ENCODE measurements around the gene LAMC2.
A peak's percentile ranks its signal among the peaks of the same experiment; 100 is the strongest.
"Not testable (repeated sequence)": the region's sequence is repeated elsewhere in the genome, so short reads cannot be mapped to it uniquely, and the experiment has no call there.

LAMC2 gene

DNA sequence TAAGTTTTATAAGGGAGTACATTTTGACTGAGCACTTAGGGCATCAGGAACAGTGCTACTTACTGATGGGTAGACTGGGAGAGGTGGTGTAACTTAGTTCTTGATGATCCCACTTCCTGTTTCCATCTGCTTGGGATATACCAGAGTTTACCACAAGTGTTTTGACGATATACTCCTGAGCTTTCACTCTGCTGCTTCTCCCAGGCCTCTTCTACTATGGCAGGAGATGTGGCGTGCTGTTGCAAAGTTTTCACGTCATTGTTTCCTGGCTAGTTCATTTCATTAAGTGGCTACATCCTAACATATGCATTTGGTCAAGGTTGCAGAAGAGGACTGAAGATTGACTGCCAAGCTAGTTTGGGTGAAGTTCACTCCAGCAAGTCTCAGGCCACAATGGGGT, 41.3 kb upstream of the LAMC2 start:
- TF ChIP-seq, protein P1, sequence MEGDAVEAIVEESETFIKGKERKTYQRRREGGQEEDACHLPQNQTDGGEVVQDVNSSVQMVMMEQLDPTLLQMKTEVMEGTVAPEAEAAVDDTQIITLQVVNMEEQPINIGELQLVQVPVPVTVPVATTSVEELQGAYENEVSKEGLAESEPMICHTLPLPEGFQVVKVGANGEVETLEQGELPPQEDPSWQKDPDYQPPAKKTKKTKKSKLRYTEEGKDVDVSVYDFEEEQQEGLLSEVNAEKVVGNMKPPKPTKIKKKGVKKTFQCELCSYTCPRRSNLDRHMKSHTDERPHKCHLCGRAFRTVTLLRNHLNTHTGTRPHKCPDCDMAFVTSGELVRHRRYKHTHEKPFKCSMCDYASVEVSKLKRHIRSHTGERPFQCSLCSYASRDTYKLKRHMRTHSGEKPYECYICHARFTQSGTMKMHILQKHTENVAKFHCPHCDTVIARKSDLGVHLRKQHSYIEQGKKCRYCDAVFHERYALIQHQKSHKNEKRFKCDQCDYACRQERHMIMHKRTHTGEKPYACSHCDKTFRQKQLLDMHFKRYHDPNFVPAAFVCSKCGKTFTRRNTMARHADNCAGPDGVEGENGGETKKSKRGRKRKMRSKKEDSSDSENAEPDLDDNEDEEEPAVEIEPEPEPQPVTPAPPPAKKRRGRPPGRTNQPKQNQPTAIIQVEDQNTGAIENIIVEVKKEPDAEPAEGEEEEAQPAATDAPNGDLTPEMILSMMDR (conservative IDR thresholded peaks at IDR 0.05) = no peak
- no peak for TF ChIP-seq ZFX (IDR thresholded peaks at IDR 0.05)
- H3K27ac ChIP-seq = no peak overlapping the region

DNA sequence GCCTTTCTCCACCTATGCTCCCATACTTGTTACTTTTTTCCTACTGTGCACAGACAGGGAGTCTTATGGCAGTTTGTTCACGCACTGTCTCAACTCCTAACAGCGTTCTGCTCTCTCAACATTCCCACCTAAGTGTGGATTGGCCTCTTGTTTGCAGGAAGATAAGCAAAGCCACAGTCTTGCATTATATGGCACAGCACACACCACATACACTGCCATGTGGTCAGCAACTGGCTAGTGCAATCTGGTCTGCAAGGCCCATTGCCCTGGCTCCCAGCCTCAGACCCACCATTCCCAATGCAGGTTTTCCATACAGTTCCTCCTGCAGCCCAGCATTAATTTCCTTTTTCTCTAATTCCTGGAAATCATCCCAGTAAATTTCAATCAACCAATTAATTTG, 38.3 kb upstream of the LAMC2 start:
- no peak for TF ChIP-seq ZFX (IDR thresholded peaks at IDR 0.05)
- TF ChIP-seq, protein P1 (conservative IDR thresholded peaks at IDR 0.05) = no peak
- no peak overlapping the region for H3K27ac ChIP-seq

- H3K27ac ChIP-seq = no peak overlapping the region
- TF ChIP-seq, protein P1 (conservative IDR thresholded peaks at IDR 0.05) = no peak
- TF ChIP-seq ZFX (IDR thresholded peaks at IDR 0.05) = no peak
Measured at GRCh38 chr1:183148599-183148998, 37.5 kb upstream of the LAMC2 start.

DNA sequence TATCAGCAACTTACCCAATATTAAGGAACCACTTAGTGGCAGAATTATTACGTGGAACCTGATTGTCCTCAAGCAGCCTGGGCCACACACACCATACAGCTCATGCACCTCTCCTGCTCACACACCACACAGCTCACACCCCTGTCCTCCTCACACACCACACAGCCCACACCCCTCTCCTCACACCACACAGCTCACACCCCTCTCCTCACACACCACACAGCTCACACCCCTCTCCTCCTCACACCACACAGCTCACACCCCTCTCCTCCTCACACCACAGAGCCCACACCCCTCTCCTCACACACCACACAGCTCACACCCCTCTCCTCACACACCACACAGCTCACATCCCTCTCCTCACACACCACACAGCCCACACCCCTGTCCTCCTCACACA, 36.8 kb upstream of the LAMC2 start:
- no peak overlapping the region for H3K27ac ChIP-seq
- no peak for TF ChIP-seq ZFX (IDR thresholded peaks at IDR 0.05)
- TF ChIP-seq, protein P1 (conservative IDR thresholded peaks at IDR 0.05) = no peak

DNA sequence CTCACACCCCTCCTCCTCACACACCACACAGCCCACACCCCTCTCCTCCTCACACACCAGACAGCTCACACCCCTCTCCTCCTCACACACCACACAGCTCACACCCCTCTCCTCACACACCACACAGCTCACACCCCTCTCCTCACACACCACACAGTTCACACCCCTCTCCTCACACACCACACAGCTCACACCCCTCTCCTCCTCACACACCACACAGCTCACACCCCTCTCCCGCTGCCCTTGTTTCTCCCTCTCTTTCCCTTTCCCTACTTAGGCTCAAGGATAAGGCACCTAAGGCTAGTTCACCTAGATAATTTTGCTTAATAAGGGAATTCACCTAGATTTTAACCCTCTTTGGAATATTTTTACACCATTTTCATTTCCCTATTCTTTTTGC, 36.0 kb upstream of the LAMC2 start:
- not testable (repeated sequence) for H3K27ac ChIP-seq

- no peak for TF ChIP-seq ZFX (IDR thresholded peaks at IDR 0.05)
- no peak overlapping the region for H3K27ac ChIP-seq
Measured at GRCh38 chr1:183150445-183150844, 35.6 kb upstream of the LAMC2 start.

GRCh38 chr1:183152180-183152579, 33.9 kb upstream of the LAMC2 start:
- no peak overlapping the region for H3K27ac ChIP-seq
- TF ChIP-seq ZFX (IDR thresholded peaks at IDR 0.05) = no peak
- TF ChIP-seq, protein P1 (conservative IDR thresholded peaks at IDR 0.05) = no peak

GRCh38 chr1:183155939-183156338, 30.1 kb upstream of the LAMC2 start:
- no peak overlapping the region for H3K27ac ChIP-seq
- TF ChIP-seq ZFX (IDR thresholded peaks at IDR 0.05) = no peak

DNA sequence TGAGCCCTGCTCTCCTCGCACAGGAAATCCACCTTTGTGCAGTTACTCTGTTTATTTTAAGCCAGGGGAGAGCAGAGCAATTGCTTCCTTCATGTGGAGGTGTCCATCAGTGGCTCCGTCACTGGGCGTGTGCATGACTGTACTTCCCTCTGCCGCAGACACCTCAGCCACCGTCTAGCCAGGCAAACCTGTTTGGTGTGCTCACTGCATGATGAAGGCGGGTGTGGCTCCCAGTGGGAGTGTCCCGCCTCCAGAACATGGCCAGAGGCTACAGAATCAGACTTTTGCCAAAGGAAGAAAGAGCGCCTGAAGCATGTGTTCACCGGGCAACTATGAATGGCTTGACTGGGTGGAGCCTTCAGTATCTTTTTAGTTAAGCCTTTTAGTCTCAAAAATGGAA, 26.1 kb upstream of the LAMC2 start:
- TF ChIP-seq ZFX (IDR thresholded peaks at IDR 0.05) = no peak
- TF ChIP-seq, protein P1 (conservative IDR thresholded peaks at IDR 0.05) = no peak
- peak overlapping the region; percentile 47 for H3K27ac ChIP-seq
